Anterior cingulate cortex (tissue), 58 donors: ENCODE data around the gene NAA40.

Experiments
- DNase-seq, 58 donors: peaks; one replicate each; lab custom pipeline; 2025; lab: John Stamatoyannopoulos, UW

Gene NAA40

GRCh38 chr11:63938479-63939396, at the start of gene NAA40:
NAA40 (plus strand) TSS chr11:63939002; CDS start chr11:63939097, 95 bp downstream.
- peak in 57 of 58 donors; percentile 44 to 95 (median 82) for DNase-seq

DNA sequence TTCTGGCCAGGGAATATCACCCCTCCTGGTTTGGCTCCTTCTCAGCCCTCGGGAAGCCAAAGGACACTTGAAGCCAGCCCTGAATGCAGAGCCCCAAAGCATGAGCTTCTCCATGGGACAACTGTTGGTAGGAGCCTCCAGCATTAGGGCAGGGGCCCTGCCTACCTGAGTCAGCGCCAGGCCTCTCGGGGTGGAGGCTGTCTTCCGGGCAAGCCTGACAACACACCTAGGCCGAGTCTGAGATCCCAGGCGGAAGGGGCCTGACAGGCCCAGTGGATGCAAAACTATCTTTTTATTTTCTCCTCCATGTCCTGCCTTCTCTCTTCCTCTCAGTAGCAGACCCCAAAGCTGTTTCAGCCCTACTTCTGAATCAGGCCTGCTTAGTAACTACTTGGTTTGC, 49.5 kb upstream of the NAA40 start:
- no peak for DNase-seq

GRCh38 chr11:63890368-63890767, 48.4 kb upstream of the NAA40 start:
- no peak for DNase-seq

DNA sequence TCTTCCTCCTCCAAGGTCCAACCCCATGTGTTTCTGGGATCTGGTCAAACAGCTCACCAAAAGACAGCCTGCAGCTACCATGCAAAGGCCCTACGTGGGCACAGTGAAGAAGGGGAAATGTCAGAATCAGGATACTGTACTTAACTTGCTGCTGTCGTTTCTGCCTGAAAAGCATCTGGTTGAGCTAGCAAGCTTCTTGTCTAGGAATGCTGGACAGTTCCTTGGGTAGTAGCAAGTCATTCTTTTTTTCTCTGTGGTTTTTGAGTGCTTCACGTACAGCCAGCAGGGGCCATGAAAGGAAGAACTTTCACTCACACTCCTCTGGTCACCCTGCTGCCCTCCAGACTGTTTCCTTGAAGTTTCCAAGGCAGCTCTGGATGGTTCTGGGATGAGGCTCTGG, 46.6 kb upstream of the NAA40 start:
- no peak for DNase-seq

- no peak for DNase-seq
Observed at GRCh38 chr11:63893355-63893754, 45.4 kb upstream of the NAA40 start.

DNA sequence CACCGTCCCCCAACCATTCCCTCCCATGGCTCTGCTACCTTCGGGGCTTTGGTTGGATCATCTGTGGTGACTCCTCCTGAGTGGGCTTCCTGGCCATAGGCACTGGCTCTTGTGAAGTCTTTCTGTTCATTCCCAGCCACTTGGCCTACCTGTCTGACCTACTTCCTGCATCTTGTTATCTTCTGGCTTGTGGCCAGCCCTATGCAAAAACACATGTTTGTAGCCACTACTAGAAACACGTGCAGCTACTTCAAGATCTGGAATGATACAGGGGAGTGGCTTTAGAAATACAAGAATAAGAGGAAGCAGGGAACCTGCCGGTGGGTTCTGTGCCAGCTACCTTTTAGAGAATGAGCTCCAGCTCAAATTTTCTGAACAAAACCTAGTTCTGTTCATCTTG, 42.7 kb upstream of the NAA40 start:
- no peak for DNase-seq

DNA sequence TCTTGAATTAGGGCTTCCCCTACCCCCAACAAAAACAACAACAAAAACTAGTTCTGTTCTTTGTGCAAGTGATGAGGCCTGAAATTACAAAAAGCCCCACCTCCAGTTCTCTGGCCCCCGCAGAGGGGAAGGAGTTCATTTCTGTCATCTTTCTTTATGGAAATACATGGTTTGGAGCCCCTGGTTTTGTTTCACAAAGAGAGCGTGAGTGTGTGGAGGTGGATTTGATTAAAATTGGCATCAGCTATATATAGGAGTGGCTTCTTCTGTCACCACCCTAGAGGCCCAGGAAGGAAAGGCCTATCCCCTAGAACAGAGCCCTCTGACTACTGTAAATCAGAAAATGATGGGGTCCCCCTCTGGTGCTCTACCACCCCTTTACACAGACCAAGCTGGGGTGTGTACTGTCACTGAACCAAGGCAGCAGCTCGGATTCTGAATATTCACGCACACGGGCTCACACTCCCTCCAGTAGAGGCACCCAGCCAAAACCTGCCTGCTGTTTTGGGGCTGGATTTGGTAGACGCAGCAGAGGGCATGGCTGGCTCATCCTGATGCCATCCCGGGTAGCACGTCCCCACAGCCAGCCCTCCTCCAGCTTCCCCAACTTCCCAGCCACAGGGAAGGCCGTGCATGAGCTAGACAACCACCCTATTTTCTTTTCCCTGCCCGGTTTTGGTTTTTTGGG, 41.2 kb upstream of the NAA40 start:
- peak in 18 of 58 donors; percentile 16 to 68 (median 39) for DNase-seq

- DNase-seq: no peak
Observed at GRCh38 chr11:63901660-63902059, 37.1 kb upstream of the NAA40 start.

DNA sequence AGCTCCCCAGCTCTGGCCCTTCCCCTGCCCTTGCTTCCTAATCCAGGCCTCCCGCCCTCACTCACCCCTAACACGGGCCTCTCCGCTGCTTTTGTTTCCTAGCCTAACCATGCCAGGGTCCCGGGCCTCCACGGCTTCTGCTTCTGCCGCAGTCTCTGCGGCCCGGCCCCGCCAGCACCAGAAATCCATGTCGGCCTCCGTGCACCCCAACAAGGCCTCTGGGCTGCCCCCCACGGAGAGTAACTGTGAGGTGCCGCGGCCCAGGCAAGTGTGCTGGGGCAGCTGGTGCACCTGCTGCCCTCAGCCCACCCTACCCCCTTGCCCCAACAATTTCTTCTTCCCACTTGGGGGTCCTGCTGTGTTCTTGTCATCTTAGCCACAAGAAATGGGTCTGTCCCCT, 34.9 kb upstream of the NAA40 start:
- no peak for DNase-seq

DNA sequence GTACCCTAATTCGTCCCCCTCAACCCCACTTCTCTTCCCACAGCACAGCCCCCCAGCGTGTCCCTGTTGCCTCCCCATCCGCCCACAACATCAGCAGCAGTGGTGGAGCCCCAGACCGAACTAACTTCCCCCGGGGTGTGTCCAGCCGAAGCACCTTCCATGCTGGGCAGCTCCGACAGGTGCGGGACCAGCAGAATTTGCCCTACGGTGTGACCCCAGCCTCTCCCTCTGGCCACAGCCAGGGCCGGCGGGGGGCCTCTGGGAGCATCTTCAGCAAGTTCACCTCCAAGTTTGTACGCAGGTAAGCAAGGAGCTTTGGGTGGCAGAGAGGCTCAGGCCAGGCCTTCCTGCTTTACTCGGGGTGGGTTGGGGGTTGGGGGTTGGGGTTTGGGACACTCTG, 34.1 kb upstream of the NAA40 start:
- DNase-seq: no peak

DNA sequence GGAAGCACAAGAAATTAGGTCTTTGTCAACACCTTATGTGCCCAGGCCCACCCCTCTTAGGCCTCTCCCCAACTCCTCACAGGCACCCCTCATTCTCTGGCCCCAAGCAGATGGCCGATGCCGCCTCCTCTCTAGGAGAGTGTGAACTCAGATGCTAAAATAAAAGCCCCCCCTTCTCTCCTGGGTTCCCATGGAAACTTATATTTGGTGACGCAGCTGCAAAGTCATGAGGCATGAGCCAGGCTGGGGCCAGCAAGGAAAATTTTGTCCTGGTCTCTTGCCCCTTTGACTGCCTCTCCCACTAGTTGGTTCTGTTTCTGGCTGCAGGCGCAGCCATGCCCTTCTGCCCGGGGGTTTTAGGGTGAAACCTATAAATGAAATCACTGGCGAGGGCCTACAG, 33.6 kb upstream of the NAA40 start:
- peak in 26 of 58 donors; percentile 18 to 84 (median 48) for DNase-seq

DNA sequence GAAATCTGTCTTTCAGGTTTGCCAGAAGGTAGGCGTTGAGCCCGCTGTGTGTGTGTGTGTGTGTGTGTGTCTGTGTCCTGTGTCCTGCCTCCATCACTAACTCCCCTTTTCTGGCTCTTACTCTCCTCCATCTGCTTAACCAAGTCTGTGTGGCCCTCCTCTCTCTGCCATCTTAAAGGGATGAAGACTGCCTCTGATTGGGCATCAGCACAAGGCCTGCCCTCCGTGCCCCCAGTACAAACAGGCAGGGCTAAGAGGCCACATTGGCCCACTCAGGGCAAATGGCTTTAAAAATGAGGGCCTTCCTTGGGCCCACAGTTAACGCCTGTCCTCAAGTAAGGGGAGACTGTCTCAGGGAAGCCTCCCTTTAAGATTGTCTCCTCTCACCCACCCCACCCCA, 32.7 kb upstream of the NAA40 start:
- DNase-seq: no peak

DNA sequence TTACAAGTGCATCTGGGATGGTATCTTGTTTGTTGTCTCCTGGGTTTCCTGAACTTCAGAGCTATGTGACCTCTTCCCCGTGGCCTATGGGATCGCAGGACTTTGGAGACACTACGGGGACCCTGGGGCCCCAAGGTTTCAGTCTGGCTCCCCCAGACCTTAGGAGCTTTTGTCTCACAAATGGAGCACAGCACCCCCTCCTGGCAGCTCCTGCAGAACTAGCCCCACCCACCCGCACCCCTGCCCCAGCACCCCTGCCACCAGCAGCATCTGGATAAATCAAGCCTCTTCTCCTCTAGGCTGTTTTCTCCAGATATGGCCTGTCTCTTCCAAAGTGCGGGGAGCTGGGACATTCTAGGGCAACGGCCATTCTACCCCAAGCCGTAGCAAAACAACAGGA, 32.2 kb upstream of the NAA40 start:
- peak in 9 of 58 donors; percentile 15 to 32 (median 28) for DNase-seq

DNA sequence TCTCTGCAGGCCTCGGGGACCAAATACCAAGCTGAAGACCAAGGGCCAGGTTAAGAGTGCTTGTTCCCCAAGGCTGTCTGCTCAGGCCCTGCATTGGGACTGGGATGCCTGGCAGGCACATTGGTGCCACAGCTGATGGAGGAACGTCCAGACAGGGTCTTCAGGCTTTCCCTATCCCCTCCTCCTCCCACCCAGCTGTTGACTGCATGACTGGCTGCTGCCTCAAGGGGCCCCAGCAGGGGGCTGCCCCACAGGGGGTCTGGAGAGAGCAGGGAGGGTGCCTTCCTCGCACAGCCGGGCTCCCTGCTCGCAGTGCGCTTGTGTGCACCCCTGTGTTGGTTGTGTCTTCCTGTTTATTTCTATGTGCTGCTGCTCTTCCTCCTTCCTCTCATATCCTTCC, 31.7 kb upstream of the NAA40 start:
- DNase-seq: no peak

- peak in 18 of 58 donors; percentile 24 to 76 (median 44) for DNase-seq
Observed at GRCh38 chr11:63907808-63908530, 30.8 kb upstream of the NAA40 start.

- peak in 2 of 58 donors; percentile 14 to 42 for DNase-seq
Observed at GRCh38 chr11:63908631-63909401, 30.0 kb upstream of the NAA40 start.

DNA sequence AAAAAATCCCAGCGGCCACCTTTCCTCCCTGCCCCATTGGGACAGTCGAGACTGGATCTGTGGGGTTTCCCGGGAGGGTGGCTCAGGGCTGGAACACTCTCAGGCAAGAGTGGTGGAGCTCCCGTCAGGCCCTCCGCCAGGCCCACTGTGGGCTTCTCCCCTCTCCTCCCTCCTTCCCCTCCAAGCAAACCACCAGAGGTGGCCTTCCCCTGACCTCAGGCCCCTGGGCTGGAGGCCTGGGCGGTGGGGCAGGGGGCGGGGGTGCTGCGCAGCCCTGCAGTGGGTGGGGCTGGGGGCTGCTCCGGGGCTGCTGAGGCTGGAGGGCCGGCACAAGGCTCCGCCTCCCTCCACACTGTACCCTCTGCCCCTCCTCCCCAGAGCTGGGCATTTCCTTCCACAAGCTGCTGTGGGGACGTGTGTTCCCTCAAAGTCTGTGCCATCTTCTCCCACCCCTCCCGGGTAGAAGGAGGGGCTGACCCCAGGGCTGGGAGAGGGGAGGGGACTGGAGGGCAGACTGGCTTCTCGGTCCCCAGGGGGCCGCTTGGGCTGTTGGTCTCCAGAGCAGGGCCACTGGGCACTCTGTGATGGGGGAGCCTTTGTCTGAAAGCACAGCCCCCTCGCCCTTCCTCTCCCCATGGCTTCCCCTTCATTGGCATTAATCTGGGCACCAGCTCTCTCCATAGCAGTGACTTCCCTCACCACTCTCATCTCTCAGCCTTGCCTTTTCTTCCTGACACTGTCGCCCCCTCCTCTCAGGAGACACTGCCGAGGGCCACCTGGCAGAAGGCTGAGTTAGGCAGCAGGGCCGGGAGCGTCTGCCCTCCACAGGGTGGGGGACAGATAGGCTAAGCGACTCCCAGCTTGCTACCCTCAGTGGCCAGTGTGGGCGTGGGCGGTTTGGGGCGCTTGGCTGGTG, 29.0 kb upstream of the NAA40 start:
- peak in 1 of 58 donors; percentile 39 for DNase-seq

DNA sequence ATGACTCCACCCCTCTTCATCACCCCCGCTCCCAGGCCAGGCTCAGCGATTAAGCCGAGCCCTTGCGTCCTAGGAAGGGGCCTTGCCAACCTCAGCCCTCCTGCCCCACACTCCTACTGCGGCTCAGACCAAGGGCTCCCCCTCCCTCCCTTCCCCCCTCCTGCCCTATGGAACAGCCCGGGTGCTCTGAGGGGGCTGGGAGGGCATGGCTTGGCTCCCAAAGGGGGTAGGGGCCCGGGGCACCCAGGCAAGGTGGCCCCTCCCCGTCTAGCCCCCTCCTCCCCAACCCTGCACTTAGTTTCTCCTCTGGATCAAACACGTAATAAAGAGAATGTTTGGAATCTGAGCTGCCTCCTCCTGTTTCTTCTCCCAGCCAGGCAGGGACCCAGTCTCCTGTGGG, 28.1 kb upstream of the NAA40 start:
- no peak for DNase-seq

DNA sequence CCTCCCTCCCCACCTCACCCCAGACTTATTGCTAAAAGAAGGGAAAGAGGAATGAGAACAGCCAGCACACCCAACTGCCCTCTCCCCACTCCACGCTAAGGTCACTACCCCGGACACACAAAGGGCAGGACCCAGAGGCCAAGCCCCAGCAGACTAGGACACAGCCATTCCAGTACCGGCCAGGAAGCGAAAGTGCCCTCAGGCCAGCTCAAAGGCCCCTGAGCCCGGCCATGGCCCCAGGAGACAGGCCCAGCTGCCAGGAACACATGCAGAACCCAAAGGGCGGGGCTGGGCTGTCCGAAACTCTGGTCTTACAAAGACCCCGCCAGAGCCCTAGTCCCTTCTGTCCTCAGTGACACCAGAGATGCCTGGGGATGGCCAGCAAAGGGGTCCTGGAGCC, 27.4 kb upstream of the NAA40 start:
- DNase-seq: no peak
